GM18511 (cell line): ENCODE measurements around the gene SHISA2.

Experiments
- ATAC-seq: cut with Tn5 transposase; IDR thresholded peaks from one replicate; pipeline ENCODE4 v1.9.1; 2021; ENCODE audit warnings: mild to moderate bottlenecking, moderate library complexity; ENCODE audit not compliant: unreplicated experiment

SHISA2 gene

DNA sequence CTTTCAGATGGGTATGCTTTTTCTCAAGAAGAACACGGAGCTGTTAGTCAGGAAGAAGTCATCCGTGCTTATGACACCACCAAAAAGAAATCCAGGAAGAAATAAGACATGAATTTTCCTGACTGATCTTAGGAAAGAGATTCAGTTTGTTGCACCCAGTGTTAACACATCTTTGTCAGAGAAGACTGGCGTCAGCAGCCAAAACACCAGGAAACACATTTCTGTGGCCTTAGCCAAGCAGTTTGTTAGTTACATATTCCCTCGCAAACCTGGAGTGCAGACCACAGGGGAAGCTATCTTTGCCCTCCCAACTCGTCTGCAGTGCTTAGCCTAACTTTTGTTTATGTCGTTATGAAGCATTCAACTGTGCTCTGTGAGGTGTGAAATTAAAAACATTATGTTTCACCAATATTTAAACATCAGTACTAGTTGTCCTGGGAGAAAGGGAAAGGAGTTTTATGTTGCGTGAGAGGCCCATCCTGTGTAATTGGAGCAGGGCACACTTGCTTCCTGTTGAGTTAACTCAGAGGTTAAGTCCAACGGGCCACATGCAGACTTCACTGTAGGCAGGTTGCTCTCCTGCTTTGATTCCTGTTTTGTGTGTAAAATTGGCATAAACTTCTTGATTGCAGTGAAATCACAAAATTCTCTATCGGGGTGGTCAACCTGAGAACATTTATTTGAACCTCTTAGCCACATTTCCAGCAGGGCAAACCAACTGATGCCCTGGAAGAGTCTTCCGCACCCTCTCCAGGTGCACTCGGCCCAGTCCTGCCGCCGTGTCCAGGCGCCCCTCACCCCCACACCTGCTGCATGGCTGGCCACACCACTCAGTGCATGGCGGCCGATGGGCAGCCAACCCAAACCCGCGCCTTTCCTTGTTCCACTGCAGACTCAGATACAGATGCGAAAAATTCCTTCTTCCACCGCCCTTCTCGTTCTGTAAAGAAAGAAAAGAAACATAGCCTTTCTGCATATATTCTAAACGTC is 31.6 kb downstream of the SHISA2 start:
- no peak for ATAC-seq

DNA sequence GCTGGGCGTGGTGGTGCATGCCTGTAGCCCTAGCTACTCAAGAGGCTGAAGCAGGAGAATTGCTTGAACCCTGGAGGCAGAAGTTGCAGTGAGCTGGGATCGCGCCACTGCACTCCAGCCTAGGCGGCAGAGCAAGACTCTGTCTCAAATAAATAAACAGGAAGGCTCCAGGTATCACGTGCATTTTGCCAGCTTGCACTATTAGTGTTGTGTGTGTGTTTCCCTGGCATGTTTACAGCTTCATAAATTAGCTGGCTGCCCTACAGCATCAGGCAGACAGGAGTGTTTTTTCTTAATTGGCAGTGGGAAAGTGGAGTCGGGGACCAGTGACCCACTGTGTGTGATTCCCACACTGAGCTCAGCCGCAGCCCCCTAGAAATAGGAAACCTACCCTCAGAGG is 32.6 kb downstream of the SHISA2 start:
- no peak for ATAC-seq

- no peak for ATAC-seq
These were observed 33.7 kb downstream of the SHISA2 start for GRCh38 chr13:26017932-26018665.

DNA sequence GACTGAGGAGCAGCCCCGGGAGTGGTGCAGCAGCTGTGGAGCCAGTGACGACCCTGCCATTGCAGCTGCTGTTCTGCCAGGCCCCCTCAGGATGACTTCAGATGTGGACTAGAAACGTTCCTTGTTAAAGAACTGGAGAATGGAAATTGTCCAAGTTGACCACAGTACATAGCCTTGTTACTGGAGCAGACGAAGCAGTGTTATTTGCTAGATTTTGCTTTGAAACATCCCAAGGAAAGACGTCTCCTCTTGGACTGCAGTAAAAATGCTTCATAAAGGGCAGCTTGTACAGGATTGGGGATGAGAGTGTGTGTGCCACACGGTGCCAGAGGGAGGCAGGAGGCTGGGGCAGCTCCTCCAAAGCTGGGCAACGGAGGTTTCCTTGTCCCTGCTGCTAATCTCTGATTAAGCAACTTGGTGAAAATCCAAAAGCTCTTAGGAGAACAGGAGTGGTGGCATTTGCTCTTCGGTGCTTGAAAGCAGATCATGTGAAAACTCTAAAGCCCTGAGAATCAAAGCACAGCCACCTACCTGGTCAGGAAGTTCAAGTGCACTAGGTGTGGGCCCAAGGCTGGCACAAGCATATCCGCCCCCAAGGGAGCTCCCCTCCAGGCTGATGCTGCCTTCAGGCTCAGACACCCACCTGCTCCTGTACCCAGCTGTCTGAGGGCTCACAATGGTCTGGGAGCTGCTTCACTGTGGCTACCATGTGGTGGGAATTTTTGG is 34.5 kb downstream of the SHISA2 start:
- ATAC-seq, result no peak

- no peak for ATAC-seq
These were observed 35.6 kb downstream of the SHISA2 start for GRCh38 chr13:26016189-26016588.

DNA sequence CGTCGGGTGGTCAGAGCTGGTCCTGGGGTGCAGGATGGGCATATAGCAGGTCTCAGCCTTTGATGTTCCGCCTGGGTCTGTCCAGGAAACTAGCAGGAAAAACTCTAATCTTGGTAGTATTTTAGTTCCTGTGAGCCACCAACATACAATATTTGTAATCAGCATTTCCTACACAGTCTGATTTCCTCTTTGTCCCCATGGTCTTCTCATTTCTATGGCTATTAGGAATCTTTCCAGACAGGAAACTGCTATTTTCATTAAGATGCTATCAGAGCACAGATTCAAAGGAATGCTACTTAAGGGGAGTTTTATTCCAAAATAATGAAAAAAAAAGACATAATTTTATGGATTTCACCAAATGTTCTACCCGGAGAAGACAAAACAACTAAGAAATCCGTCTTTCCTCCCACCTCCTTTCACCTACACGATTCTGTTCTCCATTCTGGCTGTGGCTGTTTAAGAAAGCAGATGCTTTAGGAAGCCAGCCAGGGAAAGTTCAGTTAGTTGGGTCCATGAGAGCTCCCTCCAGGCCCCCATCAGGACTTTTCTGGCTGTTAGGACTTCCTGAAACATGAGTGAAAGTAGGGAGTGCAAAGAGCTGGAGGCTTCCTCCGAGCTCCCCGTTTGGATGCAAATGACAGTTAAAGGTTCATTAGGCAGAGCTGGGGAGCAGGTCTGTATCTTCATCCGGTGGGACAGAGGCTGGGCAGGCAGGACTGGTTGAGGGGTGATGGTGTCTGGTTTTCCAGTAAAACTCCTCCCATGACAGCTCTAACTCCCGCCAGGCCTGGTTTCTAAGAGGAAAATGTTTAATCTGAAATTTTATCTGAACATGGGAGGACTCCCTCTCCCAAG is 36.3 kb downstream of the SHISA2 start:
- ATAC-seq, result no peak

DNA sequence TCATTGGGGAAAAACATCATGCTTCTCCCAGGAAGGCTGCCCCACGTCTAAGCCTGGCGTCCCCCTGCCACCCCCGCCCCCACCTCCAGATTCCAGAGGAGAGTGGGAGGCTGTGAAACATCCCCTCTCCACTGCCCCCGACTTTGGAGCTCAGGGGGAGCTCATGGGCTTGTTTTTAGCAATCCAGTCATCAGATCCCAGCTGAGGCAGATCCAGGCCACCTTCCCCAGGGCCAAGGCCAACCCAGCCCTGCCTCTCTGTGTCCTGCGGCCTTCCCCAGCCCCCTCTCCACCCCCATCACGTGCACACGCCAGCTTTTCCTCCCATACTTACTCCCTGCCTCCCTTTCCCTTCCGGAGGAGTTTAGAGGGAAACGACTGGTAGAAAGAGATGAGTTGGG is 38.8 kb downstream of the SHISA2 start:
- ATAC-seq, result no peak

GRCh38 chr13:26011996-26012821 is 39.6 kb downstream of the SHISA2 start:
- ATAC-seq, result no peak

DNA sequence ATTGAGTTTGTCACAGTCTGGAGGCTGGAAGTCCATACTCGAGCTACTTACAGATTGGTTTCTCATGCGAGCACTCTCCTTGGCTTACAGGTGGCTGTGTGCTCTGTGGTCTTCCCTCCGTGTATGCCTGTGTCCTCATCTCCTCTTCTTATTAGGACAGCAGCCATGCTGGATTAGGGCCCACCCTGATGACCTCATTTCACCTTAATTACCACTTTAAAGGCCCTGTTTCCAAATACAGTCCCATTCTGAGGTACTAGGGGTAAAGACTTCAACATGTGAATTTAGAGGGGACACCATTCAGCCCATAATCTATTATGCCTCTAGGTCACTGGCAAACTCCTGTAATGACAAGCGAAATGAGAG is 40.6 kb downstream of the SHISA2 start:
- ATAC-seq, result no peak

DNA sequence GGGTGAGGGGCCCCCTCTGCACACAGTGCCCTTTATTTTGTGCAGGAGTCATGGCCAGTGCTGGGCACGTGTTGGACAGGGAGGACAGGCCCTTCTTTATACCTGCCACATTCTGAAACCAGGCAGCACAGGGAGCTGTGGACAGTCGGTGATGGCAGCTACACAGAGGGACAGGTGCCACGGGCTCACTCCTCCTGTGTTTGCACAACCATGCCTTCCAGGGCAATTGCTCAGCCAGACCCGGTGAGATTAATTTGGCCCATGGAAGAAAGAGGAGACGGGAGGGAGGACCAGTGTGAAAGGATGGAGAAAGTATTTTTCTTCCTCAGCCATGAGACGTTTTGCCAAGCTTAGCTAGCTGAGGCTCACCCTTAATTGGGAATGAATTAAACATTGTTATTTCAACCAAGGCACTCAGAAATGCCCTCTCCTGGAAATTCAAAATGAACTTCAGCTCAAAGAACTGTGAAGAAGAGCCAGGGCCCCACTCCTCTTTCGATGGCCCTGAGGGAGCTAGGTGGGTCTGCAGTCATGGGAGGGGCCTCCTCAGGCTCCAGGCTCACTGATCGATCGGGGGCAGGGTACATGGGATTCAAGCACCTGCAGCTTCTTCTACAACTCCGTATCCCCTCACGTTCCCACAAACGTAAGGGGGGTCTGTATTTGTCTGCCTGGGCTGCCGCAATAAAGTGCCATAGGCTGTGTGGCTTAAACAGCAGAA is 41.2 kb downstream of the SHISA2 start:
- ATAC-seq, result no peak

DNA sequence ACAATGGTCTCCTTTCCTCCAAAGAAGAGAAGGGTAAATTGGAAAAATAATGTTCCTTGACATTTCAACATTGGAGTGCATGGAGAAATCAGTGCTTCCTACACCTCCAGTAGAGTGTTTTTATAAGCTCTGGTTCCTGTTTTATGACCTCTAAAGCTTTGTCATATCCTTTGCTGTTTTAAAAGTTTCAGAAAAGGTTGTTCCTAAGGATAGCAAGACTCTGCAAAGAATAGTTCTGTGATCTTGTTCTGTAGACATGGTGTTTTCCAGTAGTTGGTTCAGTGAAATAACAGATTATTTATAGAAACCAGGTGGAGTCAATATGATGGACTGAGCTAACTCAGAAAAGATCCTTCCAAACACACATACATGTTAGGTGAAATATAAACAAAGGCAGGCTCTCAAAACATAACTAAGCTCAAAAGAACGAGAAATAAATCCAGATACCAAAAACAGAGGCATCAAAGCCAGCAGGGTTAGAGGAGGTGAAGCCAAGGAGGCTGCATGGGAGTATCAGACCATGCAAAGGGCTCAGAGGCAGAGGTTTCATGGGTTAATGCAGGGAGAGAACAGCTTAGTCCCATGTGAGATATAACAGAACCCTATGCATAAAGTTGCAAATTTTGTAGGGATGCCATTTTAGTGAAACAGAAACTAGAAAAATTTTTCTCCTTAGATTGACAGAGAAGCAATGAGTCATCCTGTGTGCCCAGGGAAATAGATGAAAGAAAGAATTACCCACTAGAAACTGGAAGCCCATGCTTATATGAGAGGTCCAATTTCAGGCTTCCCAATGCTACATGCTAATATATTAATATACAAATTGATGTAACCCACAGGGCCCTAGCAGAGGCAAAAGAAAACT is 44.3 kb downstream of the SHISA2 start:
- no peak for ATAC-seq
